GM19351 (cell line): ENCODE results near the gene CCL22.
"Not testable (repeated sequence)": the region's sequence is repeated elsewhere in the genome, so short reads cannot be mapped to it uniquely, and the experiment has no call there.

Source experiments
- ATAC-seq: cut with Tn5 transposase; IDR thresholded peaks from one replicate; pipeline ENCODE4 v1.9.1; 2021; ENCODE audit warnings: mild to moderate bottlenecking, moderate library complexity; ENCODE audit not compliant: unreplicated experiment

The CCL22 gene

GRCh38 chr16:57374067-57374534 lies 15.5 kb downstream of the CCL22 start:
- no peak for ATAC-seq

GRCh38 chr16:57374925-57375465 lies 16.4 kb downstream of the CCL22 start:
- not testable (repeated sequence) for ATAC-seq

GRCh38 chr16:57376313-57376818 lies 17.8 kb downstream of the CCL22 start:
- no peak for ATAC-seq

DNA sequence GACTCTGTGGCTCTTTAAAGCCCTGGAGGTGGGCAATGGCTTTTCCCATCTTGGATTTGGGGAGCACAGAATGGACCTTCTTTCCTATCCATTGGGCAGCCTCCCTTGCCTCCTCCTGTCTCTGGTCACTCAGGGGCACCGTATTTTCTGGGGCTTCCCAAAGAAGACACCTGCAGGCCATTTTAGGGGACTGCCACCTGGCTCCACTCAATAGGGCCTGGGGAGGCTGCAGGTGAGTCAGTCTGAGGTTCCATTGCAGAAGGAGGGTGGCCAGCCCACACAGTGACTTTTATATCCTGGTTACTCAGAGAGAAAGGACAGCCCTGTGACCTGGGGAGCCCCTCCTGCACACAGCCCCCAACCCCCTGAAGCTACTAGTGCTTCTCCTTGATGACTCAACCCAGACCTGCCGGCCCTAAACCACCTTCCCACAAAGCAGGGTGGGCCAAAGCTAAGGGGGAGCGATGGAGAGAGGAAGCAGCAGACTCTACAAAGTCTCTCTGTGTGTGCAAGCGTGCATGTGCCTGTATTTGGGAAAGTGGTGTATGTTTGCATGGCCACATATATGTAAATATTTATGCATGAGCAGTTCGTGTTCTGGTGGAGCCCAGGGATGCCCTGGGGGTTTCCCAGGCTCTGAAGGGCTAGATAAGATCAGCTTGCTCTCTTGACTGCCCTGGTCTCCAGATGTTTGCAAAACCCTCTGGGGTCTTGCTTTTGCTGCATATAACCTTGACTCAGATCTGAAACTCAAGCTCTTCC lies 18.7 kb downstream of the CCL22 start:
- ATAC-seq: peak; percentile 74

- ATAC-seq: no peak
These were observed 21.0 kb downstream of the CCL22 start for GRCh38 chr16:57379579-57379978.

DNA sequence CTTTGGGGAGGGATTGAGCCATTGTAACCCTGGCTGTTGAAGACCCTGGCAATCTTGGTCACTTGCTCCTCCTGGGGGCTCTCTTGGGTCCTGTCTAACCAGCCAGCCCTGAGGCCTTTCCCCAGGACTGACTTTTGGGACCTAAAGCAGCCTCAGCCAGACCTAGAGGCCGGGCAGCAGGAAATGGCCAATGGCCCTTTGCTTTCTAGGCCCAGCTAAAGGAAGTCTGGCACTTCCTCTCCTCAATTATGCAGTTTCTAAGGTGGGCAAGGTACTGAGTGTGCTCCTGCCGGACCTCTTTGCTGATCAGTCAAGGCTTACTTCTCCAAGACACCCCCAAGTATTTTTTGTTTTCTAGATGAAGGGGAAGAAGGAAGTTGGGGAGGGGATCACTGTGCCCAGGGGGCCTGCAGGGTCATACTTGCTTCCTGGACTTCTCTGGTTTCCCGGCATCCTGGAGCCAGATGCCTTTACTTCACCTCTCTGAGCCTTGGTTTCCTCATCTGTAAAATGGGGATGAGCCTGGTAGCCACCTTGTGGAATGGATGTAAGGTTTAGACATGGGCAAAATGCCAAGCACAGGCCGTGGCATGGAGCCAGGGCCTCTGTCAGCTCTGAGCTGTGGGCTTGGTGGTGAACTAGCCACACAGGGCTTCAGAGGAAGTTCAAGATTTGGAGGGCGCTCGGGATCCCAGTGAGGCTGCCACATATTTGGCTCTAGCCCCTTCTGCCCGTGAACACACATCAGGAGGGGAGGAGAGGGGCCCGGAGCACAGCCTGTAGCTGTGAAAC lies 22.3 kb downstream of the CCL22 start:
- ATAC-seq: no peak

DNA sequence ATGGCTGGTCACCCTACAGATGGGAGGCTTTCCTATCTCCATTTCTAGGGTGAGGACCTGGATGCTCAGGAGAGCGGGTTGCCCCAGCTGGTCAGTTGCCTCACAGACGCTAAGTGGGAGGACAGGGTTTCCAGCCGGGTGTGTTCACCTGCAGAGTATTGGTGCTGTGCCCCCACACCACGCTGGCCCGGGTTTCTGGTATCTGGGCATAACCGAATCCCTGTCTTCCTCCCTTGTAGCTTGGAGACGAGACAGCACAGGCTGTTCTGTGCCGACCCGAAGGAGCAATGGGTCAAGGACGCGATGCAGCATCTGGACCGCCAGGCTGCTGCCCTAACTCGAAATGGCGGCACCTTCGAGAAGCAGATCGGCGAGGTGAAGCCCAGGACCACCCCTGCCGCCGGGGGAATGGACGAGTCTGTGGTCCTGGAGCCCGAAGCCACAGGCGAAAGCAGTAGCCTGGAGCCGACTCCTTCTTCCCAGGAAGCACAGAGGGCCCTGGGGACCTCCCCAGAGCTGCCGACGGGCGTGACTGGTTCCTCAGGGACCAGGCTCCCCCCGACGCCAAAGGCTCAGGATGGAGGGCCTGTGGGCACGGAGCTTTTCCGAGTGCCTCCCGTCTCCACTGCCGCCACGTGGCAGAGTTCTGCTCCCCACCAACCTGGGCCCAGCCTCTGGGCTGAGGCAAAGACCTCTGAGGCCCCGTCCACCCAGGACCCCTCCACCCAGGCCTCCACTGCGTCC lies 23.4 kb downstream of the CCL22 start:
- ATAC-seq: no peak

DNA sequence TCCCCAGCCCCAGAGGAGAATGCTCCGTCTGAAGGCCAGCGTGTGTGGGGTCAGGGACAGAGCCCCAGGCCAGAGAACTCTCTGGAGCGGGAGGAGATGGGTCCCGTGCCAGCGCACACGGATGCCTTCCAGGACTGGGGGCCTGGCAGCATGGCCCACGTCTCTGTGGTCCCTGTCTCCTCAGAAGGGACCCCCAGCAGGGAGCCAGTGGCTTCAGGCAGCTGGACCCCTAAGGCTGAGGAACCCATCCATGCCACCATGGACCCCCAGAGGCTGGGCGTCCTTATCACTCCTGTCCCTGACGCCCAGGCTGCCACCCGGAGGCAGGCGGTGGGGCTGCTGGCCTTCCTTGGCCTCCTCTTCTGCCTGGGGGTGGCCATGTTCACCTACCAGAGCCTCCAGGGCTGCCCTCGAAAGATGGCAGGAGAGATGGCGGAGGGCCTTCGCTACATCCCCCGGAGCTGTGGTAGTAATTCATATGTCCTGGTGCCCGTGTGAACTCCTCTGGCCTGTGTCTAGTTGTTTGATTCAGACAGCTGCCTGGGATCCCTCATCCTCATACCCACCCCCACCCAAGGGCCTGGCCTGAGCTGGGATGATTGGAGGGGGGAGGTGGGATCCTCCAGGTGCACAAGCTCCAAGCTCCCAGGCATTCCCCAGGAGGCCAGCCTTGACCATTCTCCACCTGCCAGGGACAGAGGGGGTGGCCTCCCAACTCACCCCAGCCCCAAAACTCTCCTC lies 24.1 kb downstream of the CCL22 start:
- ATAC-seq: no peak

DNA sequence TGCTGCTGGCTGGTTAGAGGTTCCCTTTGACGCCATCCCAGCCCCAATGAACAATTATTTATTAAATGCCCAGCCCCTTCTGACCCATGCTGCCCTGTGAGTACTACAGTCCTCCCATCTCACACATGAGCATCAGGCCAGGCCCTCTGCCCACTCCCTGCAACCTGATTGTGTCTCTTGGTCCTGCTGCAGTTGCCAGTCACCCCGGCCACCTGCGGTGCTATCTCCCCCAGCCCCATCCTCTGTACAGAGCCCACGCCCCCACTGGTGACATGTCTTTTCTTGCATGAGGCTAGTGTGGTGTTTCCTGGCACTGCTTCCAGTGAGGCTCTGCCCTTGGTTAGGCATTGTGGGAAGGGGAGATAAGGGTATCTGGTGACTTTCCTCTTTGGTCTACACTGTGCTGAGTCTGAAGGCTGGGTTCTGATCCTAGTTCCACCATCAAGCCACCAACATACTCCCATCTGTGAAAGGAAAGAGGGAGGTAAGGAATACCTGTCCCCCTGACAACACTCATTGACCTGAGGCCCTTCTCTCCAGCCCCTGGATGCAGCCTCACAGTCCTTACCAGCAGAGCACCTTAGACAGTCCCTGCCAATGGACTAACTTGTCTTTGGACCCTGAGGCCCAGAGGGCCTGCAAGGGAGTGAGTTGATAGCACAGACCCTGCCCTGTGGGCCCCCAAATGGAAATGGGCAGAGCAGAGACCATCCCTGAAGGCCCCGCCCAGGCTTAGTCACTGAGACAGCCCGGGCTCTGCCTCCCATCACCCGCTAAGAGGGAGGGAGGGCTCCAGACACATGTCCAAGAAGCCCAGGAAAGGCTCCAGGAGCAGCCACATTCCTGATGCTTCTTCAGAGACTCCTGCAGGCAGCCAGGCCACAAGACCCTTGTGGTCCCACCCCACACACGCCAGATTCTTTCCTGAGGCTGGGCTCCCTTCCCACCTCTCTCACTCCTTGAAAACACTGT lies 25.0 kb downstream of the CCL22 start:
- no peak for ATAC-seq

DNA sequence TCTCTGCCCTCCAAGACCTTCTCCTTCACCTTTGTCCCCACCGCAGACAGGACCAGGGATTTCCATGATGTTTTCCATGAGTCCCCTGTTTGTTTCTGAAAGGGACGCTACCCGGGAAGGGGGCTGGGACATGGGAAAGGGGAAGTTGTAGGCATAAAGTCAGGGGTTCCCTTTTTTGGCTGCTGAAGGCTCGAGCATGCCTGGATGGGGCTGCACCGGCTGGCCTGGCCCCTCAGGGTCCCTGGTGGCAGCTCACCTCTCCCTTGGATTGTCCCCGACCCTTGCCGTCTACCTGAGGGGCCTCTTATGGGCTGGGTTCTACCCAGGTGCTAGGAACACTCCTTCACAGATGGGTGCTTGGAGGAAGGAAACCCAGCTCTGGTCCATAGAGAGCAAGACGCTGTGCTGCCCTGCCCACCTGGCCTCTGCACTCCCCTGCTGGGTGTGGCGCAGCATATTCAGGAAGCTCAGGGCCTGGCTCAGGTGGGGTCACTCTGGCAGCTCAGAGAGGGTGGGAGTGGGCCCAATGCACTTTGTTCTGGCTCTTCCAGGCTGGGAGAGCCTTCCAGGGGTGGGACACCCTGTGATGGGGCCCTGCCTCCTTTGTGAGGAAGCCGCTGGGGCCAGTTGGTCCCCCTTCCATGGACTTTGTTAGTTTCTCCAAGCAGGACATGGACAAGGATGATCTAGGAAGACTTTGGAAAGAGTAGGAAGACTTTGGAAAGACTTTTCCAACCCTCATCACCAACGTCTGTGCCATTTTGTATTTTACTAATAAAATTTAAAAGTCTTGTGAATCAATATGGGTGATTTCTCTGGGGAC lies 25.9 kb downstream of the CCL22 start:
- ATAC-seq: no peak

DNA sequence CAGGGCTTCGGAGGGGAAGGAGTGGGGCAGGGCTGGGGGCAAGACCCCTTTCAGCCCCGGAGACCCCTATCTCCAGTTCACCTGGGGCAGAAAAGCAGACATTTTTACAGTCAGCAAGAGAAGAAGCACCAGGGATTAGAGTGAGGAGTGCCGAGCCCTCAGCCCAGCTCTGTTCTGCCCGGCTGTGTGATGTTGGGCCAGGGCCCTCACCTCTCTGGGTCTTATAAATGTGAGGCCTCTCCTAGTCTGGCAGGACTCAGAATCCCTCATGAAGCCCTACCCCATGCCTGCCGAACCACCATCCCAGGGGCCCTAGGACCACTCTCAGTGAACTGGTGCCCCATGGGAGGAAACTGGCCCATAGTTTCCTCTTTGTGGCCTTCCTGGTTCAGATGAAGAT lies 26.5 kb downstream of the CCL22 start:
- no peak for ATAC-seq

DNA sequence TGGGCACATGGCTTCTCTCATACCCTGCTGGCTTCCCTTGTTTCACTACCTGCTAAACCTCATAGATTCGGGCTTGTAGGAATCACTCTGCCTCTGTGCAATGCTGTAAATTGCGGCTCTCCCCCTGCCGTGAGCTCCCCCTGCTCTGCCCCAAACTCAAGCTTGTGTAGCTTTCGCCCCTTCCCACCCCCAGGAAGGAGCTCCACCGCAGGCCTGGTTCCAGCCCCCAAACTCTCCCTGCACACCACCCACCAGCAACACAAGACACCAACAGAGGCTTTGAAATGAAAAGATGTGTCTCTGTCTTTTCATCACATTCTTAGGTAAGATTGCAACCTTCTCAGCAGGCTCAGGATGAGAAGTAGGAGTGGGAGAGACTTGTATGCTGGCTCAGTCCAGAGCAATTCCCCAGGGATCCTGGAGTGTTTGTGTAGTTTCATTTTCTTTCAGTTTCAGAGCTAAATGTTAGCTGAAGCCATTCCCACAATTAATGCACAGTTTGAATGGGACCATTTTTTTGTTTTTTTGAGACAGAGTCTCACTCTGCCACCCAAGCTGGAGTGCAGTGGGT lies 27.9 kb downstream of the CCL22 start:
- ATAC-seq: no peak

DNA sequence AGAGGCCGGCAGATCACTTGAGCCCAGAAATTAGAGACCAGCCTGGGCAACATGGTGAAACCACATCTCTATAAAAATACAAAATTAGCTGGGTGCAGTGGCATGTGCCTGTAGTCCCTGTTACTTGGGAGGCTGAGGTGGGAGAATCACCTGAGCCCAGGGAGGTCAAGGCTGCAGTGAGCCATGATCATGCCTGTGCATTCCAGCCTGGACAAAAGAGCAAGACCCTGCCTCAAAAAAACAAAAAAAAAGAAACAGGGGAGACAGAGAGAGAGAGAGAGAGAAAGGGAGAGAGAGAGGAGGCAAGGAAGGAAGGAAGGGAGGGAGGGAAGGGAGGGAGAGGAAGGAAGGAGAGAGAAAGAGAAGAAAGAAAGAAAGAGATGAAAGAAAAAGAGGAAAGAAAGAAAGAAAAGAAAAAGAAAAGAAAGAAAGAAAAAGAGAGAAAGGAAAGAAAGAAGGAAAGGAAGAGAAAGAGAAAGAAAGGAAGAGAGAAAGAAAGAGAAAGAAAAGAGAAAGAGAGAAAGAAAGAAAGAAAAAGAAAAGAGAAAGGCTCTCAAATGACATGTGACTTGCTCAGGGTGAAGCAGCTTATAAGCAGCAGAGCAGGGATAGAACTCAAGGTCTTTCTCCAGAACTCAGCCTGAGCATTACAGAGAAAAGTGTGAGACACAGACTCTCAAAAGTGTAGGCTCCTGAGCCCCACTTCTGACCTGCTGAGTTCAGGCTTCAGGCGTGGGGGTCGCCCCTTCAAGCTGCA lies 29.2 kb downstream of the CCL22 start:
- ATAC-seq: peak; percentile 44

GRCh38 chr16:57388359-57389086 lies 29.9 kb downstream of the CCL22 start:
- peak; percentile 42 for ATAC-seq

- ATAC-seq: no peak
These were observed 30.5 kb downstream of the CCL22 start for GRCh38 chr16:57389087-57389468.

GRCh38 chr16:57390636-57391295 lies 32.2 kb downstream of the CCL22 start:
- ATAC-seq: no peak
